ENCODE data around the gene IL1A.
"Not testable (repeated sequence)": the region's sequence is repeated elsewhere in the genome, so short reads cannot be mapped to it uniquely, and the experiment has no call there.

Gene IL1A

GRCh38 chr2:112784199-112785189 is at the start of gene IL1A:
IL1A (minus strand) TSS chr2:112784493; CDS start chr2:112783770, 723 bp downstream.
- DNase-seq (ENCODE audit: low spot score): peak; percentile 70

- DNase-seq (ENCODE audit: low spot score): no peak
Measured at GRCh38 chr2:112833976-112834375, 49.7 kb upstream of the IL1A start.

GRCh38 chr2:112833639-112833931 is 49.3 kb upstream of the IL1A start:
- DNase-seq (ENCODE audit: low spot score): not testable (repeated sequence)

GRCh38 chr2:112832841-112833638 is 48.7 kb upstream of the IL1A start:
- no peak for DNase-seq (ENCODE audit: low spot score)

GRCh38 chr2:112831946-112832840 is 47.9 kb upstream of the IL1A start:
- DNase-seq (ENCODE audit: low spot score): peak; percentile 64

GRCh38 chr2:112831513-112831845 is 47.2 kb upstream of the IL1A start:
- peak; percentile 41 for DNase-seq (ENCODE audit: low spot score)

- no peak for DNase-seq (ENCODE audit: low spot score)
Measured at GRCh38 chr2:112830682-112831512, 46.6 kb upstream of the IL1A start.

GRCh38 chr2:112829961-112830681 is 45.8 kb upstream of the IL1A start:
- DNase-seq (ENCODE audit: low spot score): no peak

GRCh38 chr2:112829101-112829960 is 45.0 kb upstream of the IL1A start:
- no peak for DNase-seq (ENCODE audit: low spot score)

- DNase-seq (ENCODE audit: low spot score): no peak
Measured at GRCh38 chr2:112828251-112828691, 44.0 kb upstream of the IL1A start.

GRCh38 chr2:112827604-112828185 is 43.4 kb upstream of the IL1A start:
- DNase-seq (ENCODE audit: low spot score): no peak

GRCh38 chr2:112827009-112827408 is 42.7 kb upstream of the IL1A start:
- no peak for DNase-seq (ENCODE audit: low spot score)

GRCh38 chr2:112825706-112826105 is 41.4 kb upstream of the IL1A start:
- DNase-seq (ENCODE audit: low spot score): no peak

GRCh38 chr2:112824694-112825085 is 40.4 kb upstream of the IL1A start:
- peak; percentile 55 for DNase-seq (ENCODE audit: low spot score)

- DNase-seq (ENCODE audit: low spot score): no peak
Measured at GRCh38 chr2:112821682-112822081, 37.4 kb upstream of the IL1A start.

- DNase-seq (ENCODE audit: low spot score): peak; percentile 56
Measured at GRCh38 chr2:112821142-112821541, 36.8 kb upstream of the IL1A start.

GRCh38 chr2:112820343-112820742 is 36.0 kb upstream of the IL1A start:
- DNase-seq (ENCODE audit: low spot score): no peak

- DNase-seq (ENCODE audit: low spot score): no peak
Measured at GRCh38 chr2:112819081-112819480, 34.8 kb upstream of the IL1A start.
